ENCODE data around the gene COPS7A. TPM values are rescaled to one million over a fixed set of nuclear protein-coding genes. Genes with fewer than 3 reads are reported as not detected.

COPS7A gene
- polyA plus RNA-seq, 2 donors: 34.7 to 55.4 TPM

GRCh38 chr12:6773590-6774351 lies 49.9 kb downstream of the COPS7A start:
- H3K36me3 ChIP-seq (ENCODE audit: control insufficient read depth in 2 of 2, insufficient read depth in 2 of 2, low read length in 1 of 2): peaks cover 0 to 12% of the 10 kb centered on the region in 2 donors
- H3K9me3 ChIP-seq (ENCODE audit: control insufficient read depth in 2 of 2, insufficient read depth in 1 of 2, low read depth in 1 of 2, low read length in 1 of 2): no peaks in the 10 kb centered on the region
- no peaks in the 10 kb centered on the region for H3K27me3 ChIP-seq (ENCODE audit: control insufficient read depth in 1 of 2, insufficient read depth in 2 of 2, low read length in 2 of 2)
- H3K4me1 ChIP-seq (ENCODE audit: control insufficient read depth in 2 of 2, insufficient read depth in 2 of 2, low read length in 1 of 2): peaks cover 0 to 11% of the 10 kb centered on the region in 2 donors
- H3K27ac ChIP-seq (ENCODE audit: low read depth in 2 of 2, low read length in 1 of 2): peak overlapping the region in 1 of 2 donors; percentile 28
- WGBS, 2 donors: 21 to 28% methylated on average over 45 to 60 of the region's 60 CpGs
- H3K4me3 ChIP-seq (ENCODE audit: low read depth in 1 of 2, low read length in 2 of 2): peak overlapping the region; percentile 23 to 30

GRCh38 chr12:6774499-6775062 lies 50.7 kb downstream of the COPS7A start:
- Histone ChIP-seq H3K36me3 (ENCODE audit: control insufficient read depth in 2 of 2, insufficient read depth in 2 of 2, low read length in 1 of 2) (peaks cover 0 to 12% of the 10 kb centered on the region in 2 donors), H3K27ac (ENCODE audit: low read depth in 2 of 2, low read length in 1 of 2) (peak overlapping the region in 1 of 2 donors; percentile 26), H3K9me3 (ENCODE audit: control insufficient read depth in 2 of 2, insufficient read depth in 1 of 2, low read depth in 1 of 2, low read length in 1 of 2) (no peaks in the 10 kb centered on the region), H3K4me1 (ENCODE audit: control insufficient read depth in 2 of 2, insufficient read depth in 2 of 2, low read length in 1 of 2) (peaks cover 0 to 11% of the 10 kb centered on the region in 2 donors), H3K27me3 (ENCODE audit: control insufficient read depth in 1 of 2, insufficient read depth in 2 of 2, low read length in 2 of 2) (no peaks in the 10 kb centered on the region), H3K4me3 (ENCODE audit: low read depth in 1 of 2, low read length in 2 of 2) (no peak overlapping the region)
- 79 to 81% methylated on average over 15 of the region's 15 CpGs for WGBS, 2 donors

DNA sequence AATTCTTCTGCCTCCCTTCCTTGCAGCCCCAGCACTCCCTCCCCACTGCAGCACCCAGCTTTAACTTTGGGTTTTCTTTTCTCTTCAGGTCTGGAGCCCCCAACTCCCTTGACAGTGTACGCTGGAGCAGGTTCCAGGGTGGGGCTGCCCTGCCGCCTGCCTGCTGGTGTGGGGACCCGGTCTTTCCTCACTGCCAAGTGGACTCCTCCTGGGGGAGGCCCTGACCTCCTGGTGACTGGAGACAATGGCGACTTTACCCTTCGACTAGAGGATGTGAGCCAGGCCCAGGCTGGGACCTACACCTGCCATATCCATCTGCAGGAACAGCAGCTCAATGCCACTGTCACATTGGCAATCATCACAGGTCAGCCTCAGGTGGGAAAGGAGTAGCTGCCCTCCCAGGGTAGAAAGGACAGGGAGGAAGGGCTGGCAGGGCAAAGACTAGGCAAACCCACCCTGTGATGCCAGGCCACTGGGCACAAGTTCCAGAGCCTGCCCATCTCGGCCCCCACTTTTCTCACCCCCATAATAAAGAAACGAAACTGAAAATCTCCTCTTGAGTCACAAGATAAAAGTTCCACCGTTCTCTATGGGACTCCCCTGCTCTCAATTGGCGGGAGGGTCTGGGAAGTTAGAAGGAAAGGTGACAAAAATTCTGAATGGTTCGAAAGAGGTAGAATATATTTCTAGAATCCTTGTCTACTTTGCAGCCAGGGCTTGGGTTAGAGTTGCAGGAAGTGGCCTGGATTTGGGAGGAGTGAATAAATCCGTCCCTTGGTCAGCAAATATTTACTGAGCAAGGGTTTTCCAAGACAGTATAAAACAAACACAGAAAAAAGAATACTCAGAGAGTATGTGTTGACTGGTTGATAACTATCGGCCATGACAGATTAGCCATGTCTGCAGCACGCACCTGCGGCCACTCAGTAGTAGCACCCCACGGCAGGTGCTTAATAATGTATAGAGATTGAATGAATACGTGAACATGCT lies 51.6 kb downstream of the COPS7A start:
- peak overlapping the region in 1 of 2 donors; percentile 13 for H3K27ac ChIP-seq (ENCODE audit: low read depth in 2 of 2, low read length in 1 of 2)
- no peaks in the 10 kb centered on the region for H3K27me3 ChIP-seq (ENCODE audit: control insufficient read depth in 1 of 2, insufficient read depth in 2 of 2, low read length in 2 of 2)
- no peak overlapping the region for H3K4me3 ChIP-seq (ENCODE audit: low read depth in 1 of 2, low read length in 2 of 2)
- WGBS, 2 donors: 72 to 79% methylated on average over 16 of the region's 16 CpGs
- H3K4me1 ChIP-seq (ENCODE audit: control insufficient read depth in 2 of 2, insufficient read depth in 2 of 2, low read length in 1 of 2): peaks cover 0 to 11% of the 10 kb centered on the region in 2 donors
- no peaks in the 10 kb centered on the region for H3K9me3 ChIP-seq (ENCODE audit: control insufficient read depth in 2 of 2, insufficient read depth in 1 of 2, low read depth in 1 of 2, low read length in 1 of 2)
- H3K36me3 ChIP-seq (ENCODE audit: control insufficient read depth in 2 of 2, insufficient read depth in 2 of 2, low read length in 1 of 2): peaks cover 0 to 7% of the 10 kb centered on the region in 2 donors

GRCh38 chr12:6777386-6777785 lies 53.5 kb downstream of the COPS7A start:
- no peaks in the 10 kb centered on the region for H3K27me3 ChIP-seq (ENCODE audit: control insufficient read depth in 1 of 2, insufficient read depth in 2 of 2, low read length in 2 of 2)
- no peaks in the 10 kb centered on the region for H3K36me3 ChIP-seq (ENCODE audit: control insufficient read depth in 2 of 2, insufficient read depth in 2 of 2, low read length in 1 of 2)
- no peak overlapping the region for H3K27ac ChIP-seq (ENCODE audit: low read depth in 2 of 2, low read length in 1 of 2)
- H3K9me3 ChIP-seq (ENCODE audit: control insufficient read depth in 2 of 2, insufficient read depth in 1 of 2, low read depth in 1 of 2, low read length in 1 of 2): no peaks in the 10 kb centered on the region
- no peak overlapping the region for H3K4me3 ChIP-seq (ENCODE audit: low read depth in 1 of 2, low read length in 2 of 2)
- H3K4me1 ChIP-seq (ENCODE audit: control insufficient read depth in 2 of 2, insufficient read depth in 2 of 2, low read length in 1 of 2): peaks cover 0 to 10% of the 10 kb centered on the region in 2 donors
- WGBS, 2 donors: 93 to 95% methylated on average over 5 of the region's 5 CpGs

- peaks cover 0 to 10% of the 10 kb centered on the region in 2 donors for H3K4me1 ChIP-seq (ENCODE audit: control insufficient read depth in 2 of 2, insufficient read depth in 2 of 2, low read length in 1 of 2)
- H3K9me3 ChIP-seq (ENCODE audit: control insufficient read depth in 2 of 2, insufficient read depth in 1 of 2, low read depth in 1 of 2, low read length in 1 of 2): no peaks in the 10 kb centered on the region
- H3K36me3 ChIP-seq (ENCODE audit: control insufficient read depth in 2 of 2, insufficient read depth in 2 of 2, low read length in 1 of 2): no peaks in the 10 kb centered on the region
- H3K27me3 ChIP-seq (ENCODE audit: control insufficient read depth in 1 of 2, insufficient read depth in 2 of 2, low read length in 2 of 2): no peaks in the 10 kb centered on the region
- H3K4me3 ChIP-seq (ENCODE audit: low read depth in 1 of 2, low read length in 2 of 2): peak overlapping the region in 1 of 2 donors; percentile 26
- peak overlapping the region; percentile 52 to 56 for H3K27ac ChIP-seq (ENCODE audit: low read depth in 2 of 2, low read length in 1 of 2)
- WGBS, 2 donors: 27 to 37% methylated on average over 14 of the region's 14 CpGs
Observed at GRCh38 chr12:6778217-6778573, 54.3 kb downstream of the COPS7A start.

DNA sequence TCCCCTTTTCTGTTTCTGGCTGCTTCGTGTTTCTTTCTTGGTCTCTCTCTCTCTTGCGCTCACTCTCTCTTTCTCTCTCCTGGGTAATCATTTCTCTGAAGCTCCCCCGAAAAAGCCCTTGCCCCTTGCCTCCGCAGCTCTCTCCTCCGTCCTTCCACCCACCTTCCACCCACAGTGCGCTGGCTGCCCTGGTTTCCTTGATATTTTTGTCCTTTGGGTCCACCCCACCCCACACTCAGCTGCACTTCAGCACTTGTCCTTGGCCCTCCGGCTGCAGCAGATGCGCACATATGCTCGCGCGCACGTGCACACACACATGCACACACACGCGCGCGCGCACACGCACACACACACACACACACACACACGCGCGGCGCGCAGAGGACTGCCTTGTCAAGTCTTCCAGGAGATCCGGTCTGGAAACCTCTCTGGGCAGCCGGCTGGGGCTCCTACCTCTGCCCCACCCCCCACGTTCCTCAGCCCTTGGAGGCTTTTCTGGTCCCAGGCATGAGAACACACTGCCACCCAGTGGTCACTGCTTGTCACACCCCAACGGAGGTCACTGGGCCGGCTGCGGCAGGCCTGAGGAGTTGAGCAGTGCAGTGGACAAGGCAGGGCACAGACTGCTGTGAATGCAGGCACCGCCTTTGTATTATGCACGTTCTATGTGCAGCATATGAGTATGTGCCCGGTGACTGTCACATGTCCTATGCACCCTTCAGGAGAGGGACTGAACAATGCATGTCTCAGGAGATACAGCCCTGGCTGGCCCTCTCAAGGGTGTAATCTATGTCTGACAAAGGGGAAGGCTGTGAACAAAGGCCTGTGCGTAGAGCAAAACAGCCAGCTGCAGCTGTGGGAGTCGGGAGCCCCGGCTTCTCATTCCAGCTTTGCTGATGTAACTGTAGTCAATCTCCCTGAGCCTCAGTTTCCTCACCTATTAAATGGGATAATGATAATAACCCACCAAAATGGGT lies 55.0 kb downstream of the COPS7A start:
- Histone ChIP-seq H3K36me3 (ENCODE audit: control insufficient read depth in 2 of 2, insufficient read depth in 2 of 2, low read length in 1 of 2) (no peaks in the 10 kb centered on the region), H3K27me3 (ENCODE audit: control insufficient read depth in 1 of 2, insufficient read depth in 2 of 2, low read length in 2 of 2) (no peaks in the 10 kb centered on the region), H3K4me1 (ENCODE audit: control insufficient read depth in 2 of 2, insufficient read depth in 2 of 2, low read length in 1 of 2) (peaks cover 0 to 7% of the 10 kb centered on the region in 2 donors), H3K9me3 (ENCODE audit: control insufficient read depth in 2 of 2, insufficient read depth in 1 of 2, low read depth in 1 of 2, low read length in 1 of 2) (no peaks in the 10 kb centered on the region), H3K27ac (ENCODE audit: low read depth in 2 of 2, low read length in 1 of 2) (peak overlapping the region; percentile 52 to 64), H3K4me3 (ENCODE audit: low read depth in 1 of 2, low read length in 2 of 2) (peak overlapping the region; percentile 26)
- 3 to 4% methylated on average over 35 of the region's 35 CpGs for WGBS, 2 donors

- H3K27me3 ChIP-seq (ENCODE audit: control insufficient read depth in 1 of 2, insufficient read depth in 2 of 2, low read length in 2 of 2): no peaks in the 10 kb centered on the region
- H3K36me3 ChIP-seq (ENCODE audit: control insufficient read depth in 2 of 2, insufficient read depth in 2 of 2, low read length in 1 of 2): no peaks in the 10 kb centered on the region
- H3K27ac ChIP-seq (ENCODE audit: low read depth in 2 of 2, low read length in 1 of 2): peak overlapping the region in 1 of 2 donors; percentile 24
- 77 to 79% methylated on average over 6 of the region's 6 CpGs for WGBS, 2 donors
- H3K4me1 ChIP-seq (ENCODE audit: control insufficient read depth in 2 of 2, insufficient read depth in 2 of 2, low read length in 1 of 2): peaks cover 0 to 7% of the 10 kb centered on the region in 2 donors
- H3K4me3 ChIP-seq (ENCODE audit: low read depth in 1 of 2, low read length in 2 of 2): no peak overlapping the region
- H3K9me3 ChIP-seq (ENCODE audit: control insufficient read depth in 2 of 2, insufficient read depth in 1 of 2, low read depth in 1 of 2, low read length in 1 of 2): no peaks in the 10 kb centered on the region
Observed at GRCh38 chr12:6779708-6780432, 56.0 kb downstream of the COPS7A start.

DNA sequence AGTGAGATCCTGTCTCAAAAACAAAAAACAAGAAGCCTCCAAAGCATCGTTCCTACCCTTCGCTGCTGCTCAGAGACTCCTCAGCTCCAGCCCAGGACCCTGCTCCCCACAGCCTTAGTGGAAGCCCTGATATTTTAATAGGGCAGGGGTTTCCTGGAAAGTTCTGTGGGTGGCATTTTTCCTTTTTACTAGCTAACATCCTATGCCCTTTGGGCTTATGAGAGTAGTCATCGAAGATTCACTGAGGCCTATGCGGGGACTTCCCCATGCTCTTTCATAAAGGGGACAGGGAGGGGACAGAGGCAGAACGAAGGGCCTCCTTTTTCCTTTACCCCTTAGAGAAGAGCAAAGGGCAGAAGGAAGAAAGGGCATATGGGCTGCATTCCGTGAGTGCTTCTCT lies 56.7 kb downstream of the COPS7A start:
- WGBS, 2 donors: 81% methylated on average over 6 of the region's 6 CpGs
- H3K4me1 ChIP-seq (ENCODE audit: control insufficient read depth in 2 of 2, insufficient read depth in 2 of 2, low read length in 1 of 2): peaks cover 0 to 7% of the 10 kb centered on the region in 2 donors
- no peak overlapping the region for H3K27ac ChIP-seq (ENCODE audit: low read depth in 2 of 2, low read length in 1 of 2)

More for the DNA sequence above, 56.7 kb downstream of the COPS7A start:
- Histone ChIP-seq H3K27me3 (ENCODE audit: control insufficient read depth in 1 of 2, insufficient read depth in 2 of 2, low read length in 2 of 2) (no peaks in the 10 kb centered on the region), H3K4me3 (ENCODE audit: low read depth in 1 of 2, low read length in 2 of 2) (no peak overlapping the region), H3K36me3 (ENCODE audit: control insufficient read depth in 2 of 2, insufficient read depth in 2 of 2, low read length in 1 of 2) (no peaks in the 10 kb centered on the region), H3K9me3 (ENCODE audit: control insufficient read depth in 2 of 2, insufficient read depth in 1 of 2, low read depth in 1 of 2, low read length in 1 of 2) (no peaks in the 10 kb centered on the region)
